GM10248 (cell line): Measurements from ENCODE around the gene PRKCZ.

ENCODE experiments used
- CTCF ChIA-PET: fragments of 300-600 bp; sonication (Branson Sonifier 250); formaldehyde crosslinking; extraction: SDS; loops from one replicate; lab custom pipeline; 2021; ENCODE audit warnings: antibody characterized with exemption; lab: Yijun Ruan, JAX
- POLR2A ChIA-PET: fragments of 350-650 bp; sonication (Branson Sonifier 250); formaldehyde crosslinking; extraction: SDS; loops from one replicate; lab custom pipeline; 2020; ENCODE audit warnings: antibody characterized with exemption; lab: Yijun Ruan, JAX
- DNase-seq: peaks from one replicate; pipeline ENCODE4 v3.0.0; 2012; ENCODE audit errors: extremely low spot score
- TF ChIP-seq, protein P1 (sequence below): IDR thresholded peaks from 2 replicates; pipeline ENCODE4 v1.5.1; 2012; ENCODE audit warnings: mild to moderate bottlenecking, low read depth; ENCODE audit errors: extremely low read depth, missing control alignments, control extremely low read depth

Gene PRKCZ

DNA sequence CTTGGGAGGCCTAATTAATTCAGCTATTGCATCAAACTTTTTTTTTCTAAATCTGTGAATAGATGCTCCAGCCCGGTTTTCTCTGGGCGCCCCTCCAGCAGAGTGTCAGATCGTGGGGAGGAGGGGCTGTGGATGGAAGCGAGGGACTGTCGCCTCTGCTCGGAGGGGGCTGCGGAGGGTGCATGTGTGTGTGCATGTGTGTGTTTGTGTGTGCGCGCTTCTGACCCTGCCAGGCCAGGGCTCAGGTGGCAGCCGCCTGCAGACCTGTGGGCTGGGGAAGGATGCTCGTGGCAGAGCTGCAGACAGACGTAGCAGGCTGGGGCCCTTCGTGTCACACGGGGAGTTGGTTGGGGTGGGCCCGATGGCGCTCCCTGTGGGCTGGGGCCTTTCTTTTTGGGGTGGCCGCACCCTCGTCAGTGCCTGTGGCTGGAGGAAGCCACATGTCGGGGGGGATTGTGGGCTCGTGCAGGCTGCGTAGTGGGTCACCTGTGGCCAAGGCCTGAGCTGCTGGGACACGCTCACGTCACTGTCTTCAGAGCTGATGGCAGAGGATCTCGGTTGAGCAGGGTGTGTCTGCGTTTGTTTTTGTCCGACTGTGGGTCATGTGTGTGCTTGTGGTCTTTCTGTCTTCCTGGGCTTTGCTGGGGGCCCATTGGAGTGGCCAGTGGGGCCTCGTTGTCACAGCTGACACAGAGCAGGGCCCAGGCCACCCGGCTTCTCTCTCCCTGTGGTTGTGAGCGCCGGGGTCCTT, 180.7 kb downstream of the PRKCZ start:
- ChIA-PET POLR2A (no interaction called here), CTCF (interaction anchor here (1.5 to 1.6 kb wide), 2 partner anchors 10 to 85 kb away, joined by 4 read pairs; no protein-coding TSS in a partner anchor)
- TF ChIP-seq, protein P1, sequence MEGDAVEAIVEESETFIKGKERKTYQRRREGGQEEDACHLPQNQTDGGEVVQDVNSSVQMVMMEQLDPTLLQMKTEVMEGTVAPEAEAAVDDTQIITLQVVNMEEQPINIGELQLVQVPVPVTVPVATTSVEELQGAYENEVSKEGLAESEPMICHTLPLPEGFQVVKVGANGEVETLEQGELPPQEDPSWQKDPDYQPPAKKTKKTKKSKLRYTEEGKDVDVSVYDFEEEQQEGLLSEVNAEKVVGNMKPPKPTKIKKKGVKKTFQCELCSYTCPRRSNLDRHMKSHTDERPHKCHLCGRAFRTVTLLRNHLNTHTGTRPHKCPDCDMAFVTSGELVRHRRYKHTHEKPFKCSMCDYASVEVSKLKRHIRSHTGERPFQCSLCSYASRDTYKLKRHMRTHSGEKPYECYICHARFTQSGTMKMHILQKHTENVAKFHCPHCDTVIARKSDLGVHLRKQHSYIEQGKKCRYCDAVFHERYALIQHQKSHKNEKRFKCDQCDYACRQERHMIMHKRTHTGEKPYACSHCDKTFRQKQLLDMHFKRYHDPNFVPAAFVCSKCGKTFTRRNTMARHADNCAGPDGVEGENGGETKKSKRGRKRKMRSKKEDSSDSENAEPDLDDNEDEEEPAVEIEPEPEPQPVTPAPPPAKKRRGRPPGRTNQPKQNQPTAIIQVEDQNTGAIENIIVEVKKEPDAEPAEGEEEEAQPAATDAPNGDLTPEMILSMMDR, result no peak
- no peak for DNase-seq

DNA sequence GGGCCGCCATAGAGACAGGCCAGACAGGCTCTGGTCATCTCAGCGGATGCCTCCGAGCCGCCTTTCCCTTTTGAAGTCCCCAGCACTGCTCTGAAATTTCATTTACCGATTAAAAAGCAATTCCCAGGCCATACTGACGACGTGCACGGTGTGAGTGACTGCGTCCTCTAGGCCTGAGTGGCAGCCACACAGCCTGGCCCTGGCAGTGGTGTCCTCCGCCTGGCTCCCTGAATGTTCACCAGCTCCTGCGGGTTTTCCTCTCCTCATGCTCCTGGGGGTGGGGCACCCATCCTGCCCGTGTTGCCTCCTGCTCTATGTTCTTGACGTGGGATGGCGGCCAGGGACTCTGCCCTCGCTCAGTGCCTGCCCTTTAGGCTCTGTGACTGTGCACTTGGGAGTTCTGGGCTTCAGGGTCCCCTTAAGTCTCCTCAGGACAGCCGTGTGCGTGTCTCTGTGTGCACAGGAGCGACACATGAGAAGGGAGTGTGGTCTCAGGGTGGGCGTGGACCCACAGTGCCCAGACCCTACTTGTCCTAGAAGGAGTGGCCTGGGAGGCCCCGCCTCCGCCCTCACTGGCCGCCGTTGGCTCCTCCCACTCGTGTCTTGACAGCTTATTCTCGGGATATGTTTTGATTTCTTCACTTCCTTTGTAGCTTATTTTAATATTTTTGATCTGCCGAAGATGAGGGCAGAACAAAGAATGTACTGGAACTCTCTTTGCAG, 181.5 kb downstream of the PRKCZ start:
- ChIA-PET POLR2A (no interaction called here), CTCF (interaction anchor here (1.5 to 1.6 kb wide), 2 partner anchors 9 to 84 kb away, joined by 4 read pairs; no protein-coding TSS in a partner anchor)
- DNase-seq, result no peak

DNA sequence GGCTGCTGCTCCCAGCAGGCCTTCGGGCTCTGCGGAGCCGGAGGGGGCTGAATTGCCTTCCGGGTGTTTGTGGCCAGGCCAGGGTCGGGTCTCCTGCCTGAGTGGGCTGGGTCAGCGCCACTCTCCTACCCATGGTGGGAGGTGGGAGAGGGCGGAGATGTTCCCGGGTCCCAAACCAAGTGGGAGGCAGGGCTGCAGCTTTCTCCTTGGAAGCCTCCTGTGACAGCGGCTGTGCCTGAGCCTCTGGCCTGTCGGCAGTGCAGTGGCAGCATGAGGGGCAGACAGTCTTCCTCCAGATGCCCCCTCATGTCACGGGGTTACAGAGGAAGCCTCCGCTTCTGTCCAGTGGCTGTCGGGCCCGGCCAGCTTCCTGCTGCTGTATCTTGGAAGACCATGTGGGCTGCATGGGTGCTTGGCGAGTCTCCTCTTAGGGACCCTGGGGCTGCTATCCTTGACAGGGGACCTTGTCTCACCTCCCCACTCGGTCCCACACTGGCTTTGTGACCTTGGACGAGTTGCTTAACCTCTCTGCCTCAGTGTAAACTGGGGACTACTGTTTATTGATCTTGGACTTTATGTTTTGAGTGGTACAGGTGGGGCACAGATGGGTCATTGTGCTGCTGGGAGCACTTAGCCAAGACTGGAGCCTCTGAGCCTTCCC, 182.2 kb downstream of the PRKCZ start:
- ChIA-PET CTCF (interaction anchor here (1.5 to 1.9 kb wide), 3 partner anchors 9 to 84 kb away, joined by 4 to 7 read pairs (median 4); partner anchors contain the start of gene FAAP20), POLR2A (interaction anchor here (0.6 kb wide), 1 partner anchor 157 kb away, joined by 10 read pairs; no protein-coding TSS in a partner anchor)
- DNase-seq, result no peak
- TF ChIP-seq, protein P1, result no peak

More for the DNA sequence above, 181.5 kb downstream of the PRKCZ start:
- TF ChIP-seq, protein P1, result no peak

DNA sequence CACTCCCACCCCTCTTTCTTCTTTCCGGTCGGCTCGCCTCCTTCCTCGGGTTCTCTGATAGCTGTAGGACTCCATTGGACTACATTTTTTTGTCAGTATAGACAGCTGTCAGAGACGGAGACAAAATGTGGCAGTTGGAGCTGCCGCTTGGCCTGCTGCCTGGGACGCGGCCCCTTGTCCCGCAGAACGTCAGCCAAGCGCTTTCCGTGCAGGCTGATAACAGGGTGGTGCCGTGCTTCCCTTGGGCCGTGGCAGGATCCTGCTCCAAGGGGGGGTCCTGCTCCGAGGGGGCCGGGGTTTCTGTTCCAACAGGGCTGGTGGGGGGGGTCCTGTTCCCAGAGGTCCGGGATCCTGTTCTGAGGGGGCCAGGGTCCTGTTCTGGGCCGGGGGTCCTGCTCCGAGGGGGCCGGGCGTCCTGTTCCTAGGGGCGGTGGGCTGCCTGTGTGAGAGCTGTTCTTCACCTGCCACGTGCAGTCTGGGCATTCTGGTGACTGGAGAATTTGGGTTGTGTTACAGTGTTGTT, 182.8 kb downstream of the PRKCZ start:
- ChIA-PET CTCF (interaction anchor here (1.3 to 1.9 kb wide), 3 partner anchors 26 to 83 kb away, joined by 3 to 7 read pairs (median 4); partner anchors contain the start of gene FAAP20), POLR2A (interaction anchor here (0.6 kb wide), 1 partner anchor 157 kb away, joined by 10 read pairs; no protein-coding TSS in a partner anchor)
- TF ChIP-seq, protein P1, result no peak
- no peak for DNase-seq

DNA sequence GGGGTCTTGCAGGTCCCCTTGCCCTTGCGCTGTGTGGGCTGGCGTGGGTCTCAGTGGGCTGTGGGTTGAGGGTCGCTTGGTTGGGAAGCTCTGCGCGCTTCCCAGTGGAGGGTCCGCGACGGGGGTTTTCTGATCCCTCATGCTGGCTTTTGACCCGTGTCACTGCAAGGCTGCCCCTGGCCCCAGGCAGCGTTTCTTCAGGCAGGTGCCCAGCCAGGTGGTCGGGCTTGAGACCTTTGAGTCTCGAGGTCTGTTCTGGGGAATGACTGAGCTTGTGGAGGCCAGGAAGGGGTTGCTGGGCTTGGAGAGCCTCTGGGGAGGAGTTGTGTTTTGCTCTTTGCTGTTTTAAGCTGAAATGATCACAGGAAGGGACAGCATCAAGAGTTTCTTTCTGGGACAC, 183.3 kb downstream of the PRKCZ start:
- ChIA-PET CTCF (interaction anchor here (1.1 to 1.9 kb wide), 4 partner anchors 13 to 38 kb away, joined by 3 to 7 read pairs (median 3); partner anchors contain the start of gene FAAP20), POLR2A (no interaction called here)
- DNase-seq, result no peak
- TF ChIP-seq, protein P1, result no peak
